Stimulated activated CD8-positive, alpha-beta memory T cell treated with anti-CD3 and anti-CD28 coated beads, Interleukin-15, amount 100 ng/mL, for 24 hours (primary cell): Measurements from ENCODE around the gene RHOC.

Experiments
- DNase-seq: peaks from one replicate; pipeline ENCODE4 v3.0.0-alpha.2; 2020; ENCODE audit warnings: low read depth

The RHOC gene

GRCh38 chr1:112717263-112717873, 10.4 kb upstream of the RHOC start:
- DNase-seq: no peak

GRCh38 chr1:112716133-112716720, 9.3 kb upstream of the RHOC start:
- DNase-seq: peak; percentile 57

GRCh38 chr1:112715264-112716053, 8.5 kb upstream of the RHOC start, which contains the start of gene PPM1J:
Gene PPM1J, minus strand, starts transcription at chr1:112715332. Its CDS starts 31 bp downstream, at chr1:112715301.
- DNase-seq: peak; percentile 82

DNA sequence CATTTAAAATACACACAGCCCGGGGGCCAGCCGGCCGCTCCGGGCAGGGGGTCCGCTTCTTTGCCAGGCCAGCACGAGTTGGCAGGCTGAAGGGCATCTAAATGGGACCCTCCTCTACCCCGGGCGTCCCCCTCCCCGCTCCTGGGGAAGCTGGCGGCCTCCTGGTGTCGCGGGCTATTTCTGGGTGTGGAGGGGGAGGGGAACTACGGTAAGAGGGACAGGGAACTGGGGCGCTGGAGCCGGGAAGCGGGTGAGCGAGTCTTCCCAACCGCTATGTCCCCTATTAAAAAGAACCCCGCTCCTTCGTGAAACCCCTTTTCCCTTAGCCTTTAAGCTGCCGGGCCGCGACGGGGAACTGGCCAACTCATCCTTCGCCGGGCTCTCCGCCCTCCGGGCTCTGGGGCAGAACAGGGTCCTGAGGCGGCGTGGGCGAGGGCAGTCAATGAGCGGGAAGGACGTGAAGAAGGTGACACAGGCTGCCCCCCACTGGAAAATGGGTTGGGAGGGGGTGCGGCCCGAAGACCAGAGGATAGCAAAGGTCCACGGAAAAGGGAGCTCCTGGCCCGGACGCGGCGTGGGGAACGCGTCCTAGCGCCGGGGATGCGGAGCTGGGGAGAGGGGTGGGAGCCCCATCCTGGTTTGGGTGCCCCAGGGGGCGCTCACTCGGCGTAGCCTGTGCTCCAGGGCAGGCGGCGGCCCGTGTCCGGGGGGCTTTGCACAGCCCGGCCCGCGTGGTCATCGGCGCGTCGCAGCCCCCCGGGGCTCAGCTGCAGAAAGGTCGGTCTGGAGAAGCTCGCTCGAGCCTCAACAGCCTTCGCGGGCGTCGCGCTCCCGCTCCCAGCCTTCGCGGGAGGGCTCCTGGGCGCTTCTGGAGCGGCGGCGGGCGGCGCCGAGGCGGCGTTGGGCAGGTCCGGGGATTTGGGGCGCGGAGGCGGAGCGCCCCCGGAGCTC, 7.7 kb upstream of the RHOC start:
- DNase-seq: no peak

DNA sequence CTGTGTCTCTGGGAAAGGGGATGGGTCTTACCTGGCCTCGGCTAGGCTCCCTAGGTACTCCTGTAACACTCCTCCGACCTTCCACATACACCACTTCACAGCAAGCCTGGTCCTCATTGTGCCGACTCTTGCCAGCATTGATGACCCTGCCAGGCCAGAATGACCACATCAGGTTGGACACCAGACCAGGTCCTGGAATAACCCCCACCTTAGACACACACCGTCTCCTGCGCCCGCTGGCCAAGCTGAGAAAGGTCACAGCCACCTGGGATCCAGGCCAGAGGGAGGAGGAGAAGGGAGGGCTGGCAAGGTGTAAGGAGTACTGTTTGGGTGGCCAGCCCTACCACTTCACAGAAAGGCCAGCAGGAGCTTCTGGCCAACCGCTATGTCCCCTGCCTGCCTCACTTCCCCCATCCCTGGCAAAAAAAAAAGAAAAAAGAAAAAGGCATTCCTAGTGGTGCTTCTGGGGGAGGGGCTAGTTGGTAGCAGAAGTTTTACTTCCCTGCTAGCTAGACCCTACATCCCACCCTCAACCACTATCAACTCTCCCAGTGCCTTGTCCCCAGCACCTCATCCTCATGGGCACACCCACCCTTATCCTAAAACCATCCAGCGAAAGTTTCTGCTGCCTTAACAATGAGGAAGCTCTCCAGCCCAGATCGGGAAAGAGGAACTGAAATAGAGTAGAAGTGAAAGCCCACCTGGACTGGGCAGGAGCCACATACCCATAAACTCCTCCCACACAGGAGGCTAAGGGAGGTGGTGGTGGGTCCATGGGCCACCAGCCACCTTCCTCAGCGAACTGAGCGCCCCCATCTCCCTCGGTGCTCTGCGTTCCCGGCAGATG, 6.8 kb upstream of the RHOC start:
- no peak for DNase-seq

DNA sequence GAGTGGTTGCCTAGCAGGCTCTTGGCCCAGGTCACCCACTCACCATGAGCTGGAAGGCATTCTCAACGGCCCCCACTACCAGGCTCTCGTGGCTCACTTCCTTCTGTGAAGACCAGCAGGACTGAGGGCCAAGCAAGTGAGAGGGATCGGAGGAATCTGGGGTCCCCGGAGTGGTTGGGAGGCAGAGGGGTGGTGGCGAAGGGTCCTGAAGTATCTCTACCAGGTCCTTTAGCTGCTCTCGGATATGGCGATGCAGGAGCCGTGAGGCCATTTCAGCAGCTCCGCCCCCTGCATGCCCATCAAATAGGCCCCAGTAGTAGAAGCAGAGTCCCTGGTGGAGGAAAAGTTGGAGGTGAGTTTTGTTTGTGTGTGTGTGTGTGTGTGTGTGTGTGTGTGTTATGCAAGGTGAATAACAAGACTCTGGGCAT, 5.8 kb upstream of the RHOC start:
- DNase-seq: no peak

DNA sequence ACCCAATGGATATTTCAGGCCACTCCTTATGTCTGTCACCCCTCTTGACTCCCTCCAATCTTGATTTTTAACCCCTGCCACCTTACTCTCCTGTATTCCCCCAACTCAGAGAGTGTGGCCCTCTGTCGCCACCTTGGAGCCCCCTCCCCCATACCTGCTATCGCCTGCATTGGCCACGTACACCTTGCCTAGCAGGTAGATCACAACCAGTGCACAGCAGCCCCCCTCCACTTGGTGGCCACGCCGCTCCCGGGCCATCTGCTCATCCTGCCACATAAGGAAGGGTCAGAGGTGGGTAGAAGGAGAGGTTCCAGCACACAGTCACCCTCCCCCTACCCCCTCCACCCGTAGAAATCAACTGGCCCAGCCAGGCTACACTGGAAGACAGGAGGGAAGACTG, 5.3 kb upstream of the RHOC start:
- DNase-seq: no peak

GRCh38 chr1:112711670-112712069, 4.7 kb upstream of the RHOC start:
- no peak for DNase-seq

GRCh38 chr1:112711041-112711440, 4.1 kb upstream of the RHOC start:
- no peak for DNase-seq

DNA sequence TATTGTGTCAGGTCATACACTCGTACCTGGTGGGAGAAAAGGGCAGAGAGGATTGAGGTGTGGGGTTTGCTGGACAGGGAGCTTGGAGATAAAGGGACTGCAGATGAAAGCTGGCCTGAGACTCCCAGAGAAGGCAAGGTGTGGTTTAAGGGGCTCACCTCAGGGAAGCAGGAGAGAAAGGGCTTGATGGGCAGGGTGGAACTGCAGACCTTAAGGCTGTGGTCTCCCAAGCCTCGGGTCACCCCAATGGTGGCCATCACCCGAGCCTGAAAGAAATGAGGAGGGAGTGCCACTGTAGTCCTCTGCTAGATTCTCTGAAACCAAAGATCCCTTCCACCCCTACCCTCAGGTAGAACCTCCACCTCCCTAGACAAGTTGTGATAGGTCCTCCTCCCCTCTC, 3.7 kb upstream of the RHOC start:
- DNase-seq: no peak

- no peak for DNase-seq
Observed at GRCh38 chr1:112710159-112710558, 3.2 kb upstream of the RHOC start.

DNA sequence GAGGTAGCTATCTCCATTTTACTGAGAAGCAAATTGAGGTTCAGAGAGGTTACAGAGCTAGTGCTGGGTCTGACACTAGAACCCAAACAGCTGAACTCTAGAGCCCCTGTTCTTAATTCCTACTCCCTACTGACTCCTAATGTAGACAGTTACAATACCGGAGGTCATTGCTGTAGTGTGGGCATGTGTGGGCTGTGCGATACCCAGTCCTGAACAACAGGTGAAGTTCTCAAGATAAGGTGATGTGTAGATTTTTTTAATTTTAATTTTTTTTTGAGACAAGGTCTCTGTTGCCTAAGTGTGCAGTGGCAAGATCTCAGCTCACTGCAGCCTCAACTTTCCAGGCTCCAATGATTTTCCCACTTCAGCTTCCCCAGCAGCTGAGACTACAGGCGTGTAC, 1.6 kb upstream of the RHOC start:
- DNase-seq: no peak

- no peak for DNase-seq
Observed at GRCh38 chr1:112708002-112708448, 1.1 kb upstream of the RHOC start.

- no peak for DNase-seq
Observed at GRCh38 chr1:112707221-112708001, 484 bp upstream of the RHOC start.

DNA sequence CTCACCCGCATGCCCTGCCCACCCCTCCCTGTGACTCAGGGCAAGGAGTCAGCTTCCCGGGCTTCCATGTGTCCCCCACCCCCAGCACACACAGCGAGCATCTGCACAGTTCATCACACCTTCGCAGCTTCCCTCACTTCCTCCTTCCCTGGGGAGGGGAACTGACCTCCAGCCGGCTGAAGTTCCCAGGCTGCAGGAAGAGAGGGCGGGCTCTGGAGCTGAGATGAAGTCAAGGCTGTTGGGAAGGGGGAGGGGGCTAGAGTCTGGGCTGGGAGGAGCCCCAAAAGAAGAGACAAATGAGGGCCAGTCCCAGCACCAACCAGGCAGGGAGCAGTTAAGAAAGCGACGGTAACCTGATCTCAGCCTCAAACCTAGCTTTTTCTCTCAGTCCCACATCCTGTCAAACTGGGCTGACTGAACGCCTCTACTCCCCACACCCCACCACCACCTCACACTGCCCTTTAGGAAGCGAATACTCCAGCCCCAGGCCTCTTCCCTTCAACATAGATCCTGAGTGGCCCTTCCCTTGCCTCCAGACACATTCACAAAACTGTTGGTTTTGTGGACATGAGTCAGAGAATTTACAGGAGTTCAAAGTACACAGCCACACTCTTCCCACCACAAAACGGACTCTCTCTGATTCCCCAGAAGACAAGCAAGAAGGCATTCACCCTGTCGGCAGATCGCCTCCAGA, 1.8 kb downstream of the RHOC start:
- DNase-seq: no peak

DNA sequence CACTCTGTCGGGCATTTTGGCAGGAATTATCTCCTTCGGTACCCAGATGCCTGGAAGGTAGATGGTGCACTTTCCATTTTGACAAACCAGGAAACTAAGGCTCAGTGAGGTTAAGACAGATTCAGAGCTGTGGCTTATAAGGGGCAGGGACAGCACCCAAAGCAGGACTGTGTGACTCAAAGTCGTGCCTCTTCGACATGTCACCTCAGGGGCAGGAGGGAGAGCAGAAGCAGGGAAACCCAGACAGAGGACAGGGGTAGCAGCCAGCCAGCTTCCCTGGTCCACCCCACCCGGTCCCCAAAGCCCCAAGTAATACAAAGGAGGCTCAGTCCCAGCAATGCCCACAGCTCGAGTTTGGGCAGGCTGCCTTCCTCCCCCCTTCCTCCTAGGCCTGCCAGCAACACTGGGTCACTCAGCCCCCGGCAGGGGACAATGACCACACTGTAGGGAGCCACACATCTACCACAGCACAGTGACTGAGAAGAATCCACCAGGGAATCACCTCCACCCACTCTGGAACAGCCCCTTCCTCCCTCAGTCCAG, 2.5 kb downstream of the RHOC start:
- DNase-seq: no peak

GRCh38 chr1:112703706-112704105, 3.2 kb downstream of the RHOC start:
- no peak for DNase-seq

DNA sequence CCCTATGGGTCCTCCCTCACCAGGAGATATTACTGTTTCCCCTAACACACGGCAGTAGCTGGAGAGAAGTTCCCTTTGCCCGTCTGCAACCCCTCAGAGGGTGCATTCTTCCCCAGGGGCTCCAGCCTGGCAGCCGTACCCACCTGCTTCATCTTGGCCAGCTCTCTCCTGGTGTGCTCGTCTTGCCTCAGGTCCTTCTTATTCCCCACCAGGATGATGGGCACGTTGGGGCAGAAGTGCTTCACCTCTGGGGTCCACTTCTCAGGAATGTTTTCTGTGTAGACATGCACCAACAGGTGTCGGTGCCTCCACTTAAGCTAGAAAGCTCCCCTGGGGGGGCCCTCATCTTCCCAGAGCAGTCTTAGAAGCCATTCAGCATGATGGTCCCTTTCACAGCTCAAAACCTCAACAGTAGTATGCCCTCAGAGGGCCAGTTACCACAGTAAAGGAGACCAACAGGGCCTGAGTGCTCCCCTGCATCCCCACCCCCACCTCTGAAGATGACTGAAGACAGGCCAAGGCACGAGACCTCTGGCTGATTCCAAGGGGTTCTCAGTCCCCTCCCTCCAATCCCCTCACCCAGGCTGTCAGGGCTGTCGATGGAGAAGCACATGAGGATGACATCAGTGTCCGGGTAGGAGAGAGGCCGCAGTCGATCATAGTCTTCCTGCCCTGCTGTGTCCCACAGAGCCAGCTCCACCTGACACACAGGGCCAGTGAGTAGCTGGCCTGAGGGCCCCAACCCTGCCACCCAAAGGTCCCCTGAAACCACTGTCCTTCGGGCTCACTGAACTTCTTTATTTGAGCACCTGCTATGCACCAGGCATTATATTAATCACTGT, 4.3 kb downstream of the RHOC start:
- no peak for DNase-seq

DNA sequence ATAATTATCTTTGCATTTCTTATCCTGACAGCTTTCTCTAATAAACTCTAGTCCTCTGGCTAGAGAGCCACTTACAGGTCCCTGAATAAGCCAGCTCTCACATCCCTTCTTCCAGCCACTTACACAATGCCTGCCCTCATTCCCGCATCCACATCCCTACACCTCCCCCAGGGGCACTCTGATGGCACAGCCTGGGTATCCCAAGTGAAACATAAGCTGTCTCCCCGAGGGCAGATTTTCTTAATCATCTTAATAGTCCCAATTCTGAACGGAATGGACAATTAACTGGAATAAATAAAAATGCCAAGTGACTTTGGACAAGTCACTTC, 4.9 kb downstream of the RHOC start:
- no peak for DNase-seq
